HAP-1 (cell line): ENCODE data around the gene FAM98B.

Source experiments
- DNase-seq, 2 experiments: peaks; one replicate each; pipeline ENCODE4 v3.0.0-alpha.2; 2016 to 2020; ENCODE audit warnings: low spot score in 2 of 2
- H3K27me3 ChIP-seq: fragments of 250-450 bp; sonication (Bioruptor Pico); 2 replicates; pipeline ENCODE4 v1.5.1; 2020; ENCODE audit warnings: low read depth, mild to moderate bottlenecking, moderate library complexity
- H3K36me3 ChIP-seq: fragments of 250-450 bp; sonication (Bioruptor Pico); replicated peaks from 2 replicates; pipeline ENCODE4 v1.5.1; 2020; ENCODE audit warnings: mild to moderate bottlenecking
- H3K4me1 ChIP-seq: fragments of 250-450 bp; sonication (Bioruptor Pico); 2 replicates; pipeline ENCODE4 v1.5.1; 2020; ENCODE audit warnings: mild to moderate bottlenecking
- H3K4me3 ChIP-seq: fragments of 250-450 bp; sonication (Bioruptor Pico); 2 replicates; pipeline ENCODE4 v1.5.1; 2020; ENCODE audit warnings: mild to moderate bottlenecking, moderate library complexity
- H3K9me3 ChIP-seq: fragments of 250-450 bp; sonication (Bioruptor Pico); 2 replicates; pipeline ENCODE4 v1.5.1; 2020; ENCODE audit warnings: mild to moderate bottlenecking, moderate library complexity
- in situ Hi-C: fragments of 300-500 bp; cut with MboI; formaldehyde crosslinking; loops from 3 replicates; pipeline ENCODE4 v1.14.3; 2020; ENCODE audit warnings: low sequenced_read_pairs, inconsistent platforms, mixed read lengths

FAM98B gene

GRCh38 chr15:38438031-38438986, 15.6 kb upstream of the FAM98B start:
- Histone ChIP-seq H3K36me3 (no peaks in the 10 kb centered on the region), H3K27me3 (peaks cover 9% of the 10 kb centered on the region), H3K9me3 (no peaks in the 10 kb centered on the region), H3K4me1 (no peaks in the 10 kb centered on the region; the same call in 1 of the 2 replicates), H3K4me3 (no peak overlapping the region)
- no peak for DNase-seq
- in situ Hi-C loops = no loop called here

GRCh38 chr15:38440353-38441129, 13.4 kb upstream of the FAM98B start:
- Histone ChIP-seq H3K27me3 (peaks cover 10% of the 10 kb centered on the region), H3K4me1 (no peaks in the 10 kb centered on the region; the same call in 1 of the 2 replicates), H3K4me3 (no peak overlapping the region), H3K9me3 (no peaks in the 10 kb centered on the region), H3K36me3 (no peaks in the 10 kb centered on the region)
- DNase-seq = peak; percentile 48 to 54
- in situ Hi-C loops = loop anchor here (10.0 kb wide), 1 partner anchor 254 kb away; no protein-coding TSS in a partner anchor

GRCh38 chr15:38441130-38441519, 12.8 kb upstream of the FAM98B start:
- H3K36me3 ChIP-seq = no peaks in the 10 kb centered on the region
- H3K27me3 ChIP-seq = peaks cover 6% of the 10 kb centered on the region
- no peaks in the 10 kb centered on the region; the same call in 1 of the 2 replicates for H3K4me1 ChIP-seq
- H3K4me3 ChIP-seq = no peak overlapping the region
- H3K9me3 ChIP-seq = no peaks in the 10 kb centered on the region
- no peak for DNase-seq
- in situ Hi-C loops = loop anchor here (10.0 kb wide), 1 partner anchor 254 kb away; no protein-coding TSS in a partner anchor

- in situ Hi-C loops = no loop called here
- no peaks in the 10 kb centered on the region for H3K36me3 ChIP-seq
- H3K9me3 ChIP-seq = no peaks in the 10 kb centered on the region
- peak overlapping the region; percentile 82 for H3K4me3 ChIP-seq
- DNase-seq = no peak
- peaks cover 2% of the 10 kb centered on the region; the same call in 1 of the 2 replicates for H3K27me3 ChIP-seq
- peaks cover 13% of the 10 kb centered on the region for H3K4me1 ChIP-seq
Measured at GRCh38 chr15:38454696-38455090, 766 bp downstream of the FAM98B start.

DNA sequence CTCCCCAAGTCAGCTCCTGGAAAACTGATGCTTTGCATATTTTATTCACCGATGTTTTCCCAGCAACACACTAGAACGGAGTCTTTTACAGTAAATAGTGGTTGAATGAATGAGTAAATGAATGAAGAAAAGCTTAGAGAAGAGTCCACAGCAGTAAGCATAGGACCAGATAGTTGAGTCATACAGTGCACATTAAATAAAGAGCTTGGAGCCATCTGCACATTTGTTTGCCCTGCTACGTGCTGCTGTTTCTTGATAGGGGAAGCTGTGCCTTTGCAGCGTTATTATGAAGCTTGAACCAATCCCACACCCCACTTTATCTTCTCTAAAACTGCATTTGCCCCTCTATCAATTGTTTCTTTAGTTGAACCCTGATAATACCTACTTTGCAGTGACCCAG, 1.2 kb downstream of the FAM98B start:
- in situ Hi-C loops = no loop called here
- no peaks in the 10 kb centered on the region for H3K36me3 ChIP-seq
- no peaks in the 10 kb centered on the region for H3K9me3 ChIP-seq
- DNase-seq = no peak
- peak overlapping the region; percentile 82 for H3K4me3 ChIP-seq
- peaks cover 2% of the 10 kb centered on the region; the same call in 1 of the 2 replicates for H3K27me3 ChIP-seq
- peaks cover 13% of the 10 kb centered on the region for H3K4me1 ChIP-seq

- Histone ChIP-seq H3K4me3 (no peak overlapping the region), H3K9me3 (no peaks in the 10 kb centered on the region), H3K27me3 (no peaks in the 10 kb centered on the region), H3K36me3 (no peaks in the 10 kb centered on the region), H3K4me1 (peaks cover 8% of the 10 kb centered on the region)
- DNase-seq = no peak
- in situ Hi-C loops = no loop called here
Measured at GRCh38 chr15:38458646-38459045, 4.7 kb downstream of the FAM98B start.

- in situ Hi-C loops = no loop called here
- Histone ChIP-seq H3K9me3 (no peaks in the 10 kb centered on the region), H3K4me3 (no peak overlapping the region), H3K27me3 (no peaks in the 10 kb centered on the region), H3K36me3 (no peaks in the 10 kb centered on the region), H3K4me1 (peaks cover 7% of the 10 kb centered on the region; the same call in 1 of the 2 replicates)
- no peak for DNase-seq
Measured at GRCh38 chr15:38459480-38459879, 5.6 kb downstream of the FAM98B start.

- Histone ChIP-seq H3K36me3 (no peaks in the 10 kb centered on the region), H3K9me3 (no peaks in the 10 kb centered on the region), H3K4me1 (peaks cover 3% of the 10 kb centered on the region; the same call in 1 of the 2 replicates), H3K4me3 (no peak overlapping the region), H3K27me3 (no peaks in the 10 kb centered on the region)
- no peak for DNase-seq
- in situ Hi-C loops = no loop called here
Measured at GRCh38 chr15:38460543-38460942, 6.6 kb downstream of the FAM98B start.

DNA sequence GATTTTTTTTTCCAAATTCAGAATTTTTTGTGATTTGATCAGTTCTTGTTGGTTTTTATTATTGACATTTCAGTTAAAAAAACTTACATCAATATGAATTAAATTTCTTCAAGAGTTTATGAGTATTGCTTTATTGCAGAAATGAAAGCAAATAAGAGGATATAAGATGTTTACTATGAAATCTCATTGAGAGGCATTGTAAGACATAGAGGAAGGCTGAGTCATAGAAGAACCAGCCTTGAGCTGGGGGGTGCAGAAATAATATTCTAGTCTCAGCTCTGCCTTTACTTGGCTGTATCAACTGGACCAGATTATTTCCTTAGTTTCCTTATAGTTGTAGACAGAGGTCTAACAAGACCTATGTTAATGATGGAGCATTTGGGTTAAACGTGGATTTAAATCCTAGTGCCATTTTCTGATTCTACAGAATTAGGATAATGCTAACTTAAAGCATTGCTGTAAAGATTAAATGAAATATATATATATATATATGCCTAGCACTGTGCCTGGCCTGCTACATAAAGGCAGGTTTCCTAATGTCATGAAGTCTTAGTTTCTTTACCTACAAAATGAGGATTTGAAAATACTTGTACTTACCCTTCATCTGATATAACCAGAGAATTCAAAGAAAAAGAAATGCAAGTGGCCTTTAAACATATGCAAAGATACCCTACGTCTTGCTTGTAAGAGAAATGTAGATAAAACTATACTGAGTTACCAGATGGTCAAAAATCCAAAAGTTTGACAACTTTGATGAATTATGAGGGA, 7.3 kb downstream of the FAM98B start:
- DNase-seq = no peak
- H3K4me3 ChIP-seq = no peak overlapping the region
- no peaks in the 10 kb centered on the region for H3K9me3 ChIP-seq
- H3K27me3 ChIP-seq = no peaks in the 10 kb centered on the region
- no peaks in the 10 kb centered on the region; the same call in 1 of the 2 replicates for H3K36me3 ChIP-seq
- no peaks in the 10 kb centered on the region for H3K4me1 ChIP-seq
- in situ Hi-C loops = no loop called here

DNA sequence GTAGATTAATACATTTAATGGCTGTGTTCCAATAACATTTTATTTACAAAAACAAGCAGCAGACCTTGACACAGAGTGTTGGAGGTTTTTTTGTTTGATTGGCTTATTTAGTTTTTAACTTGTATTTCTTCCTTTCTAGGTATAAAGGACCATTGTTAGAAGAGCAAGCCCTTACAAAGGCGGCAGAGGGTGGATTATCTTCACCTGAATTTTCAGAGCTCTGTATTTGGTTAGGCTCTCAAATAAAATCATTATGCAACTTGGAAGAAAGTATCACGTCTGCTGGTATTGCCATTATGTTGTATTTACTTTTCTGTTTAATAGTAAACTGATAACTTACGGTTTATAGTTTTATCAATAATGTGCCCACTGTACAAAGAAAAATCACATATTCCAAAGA, 10.0 kb downstream of the FAM98B start:
- Histone ChIP-seq H3K4me3 (no peak overlapping the region), H3K9me3 (no peaks in the 10 kb centered on the region), H3K4me1 (no peaks in the 10 kb centered on the region), H3K36me3 (no peaks in the 10 kb centered on the region; the same call in 1 of the 2 replicates), H3K27me3 (no peaks in the 10 kb centered on the region)
- in situ Hi-C loops = no loop called here
- DNase-seq = no peak

GRCh38 chr15:38464675-38465074, 10.7 kb downstream of the FAM98B start:
- DNase-seq = no peak
- no peaks in the 10 kb centered on the region for H3K9me3 ChIP-seq
- H3K36me3 ChIP-seq = no peaks in the 10 kb centered on the region; the same call in 1 of the 2 replicates
- no peaks in the 10 kb centered on the region for H3K4me1 ChIP-seq
- H3K4me3 ChIP-seq = no peak overlapping the region
- in situ Hi-C loops = no loop called here
- no peaks in the 10 kb centered on the region for H3K27me3 ChIP-seq

DNA sequence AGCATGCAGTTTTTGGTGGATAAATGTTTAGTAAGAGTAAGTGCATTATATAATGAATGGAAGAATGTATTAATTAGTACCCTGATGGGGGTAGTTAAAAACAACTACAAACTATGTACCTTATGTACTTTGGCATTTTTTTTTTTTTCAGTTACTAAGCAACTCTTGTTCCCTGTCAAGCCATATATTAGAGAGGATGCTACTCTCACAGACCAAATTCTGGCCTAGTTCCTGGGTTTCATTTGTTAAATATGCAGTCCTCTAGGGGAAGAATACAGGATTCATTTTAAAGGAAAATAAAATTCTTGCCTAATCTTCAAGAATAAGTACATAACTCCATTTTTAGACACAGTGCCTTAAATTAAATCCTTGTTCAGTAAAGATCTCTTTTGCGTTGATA, 16.9 kb downstream of the FAM98B start:
- Histone ChIP-seq H3K4me1 (no peaks in the 10 kb centered on the region), H3K27me3 (no peaks in the 10 kb centered on the region), H3K9me3 (no peaks in the 10 kb centered on the region), H3K4me3 (no peak overlapping the region), H3K36me3 (peaks cover 28% of the 10 kb centered on the region)
- DNase-seq = no peak
- in situ Hi-C loops = no loop called here

- Histone ChIP-seq H3K4me3 (no peak overlapping the region), H3K9me3 (no peaks in the 10 kb centered on the region), H3K4me1 (no peaks in the 10 kb centered on the region), H3K36me3 (peaks cover 31% of the 10 kb centered on the region), H3K27me3 (no peaks in the 10 kb centered on the region)
- DNase-seq = no peak
- in situ Hi-C loops = no loop called here
Measured at GRCh38 chr15:38471974-38472373, 18.0 kb downstream of the FAM98B start.
